HG02981 (cell line): ENCODE measurements around the gene PTCD1.

Experiments used
- ATAC-seq: cut with Tn5 transposase; IDR thresholded peaks from one replicate; pipeline ENCODE4 v1.9.1; 2021; ENCODE audit warnings: mild to moderate bottlenecking, moderate library complexity; ENCODE audit not compliant: unreplicated experiment

The PTCD1 gene

DNA sequence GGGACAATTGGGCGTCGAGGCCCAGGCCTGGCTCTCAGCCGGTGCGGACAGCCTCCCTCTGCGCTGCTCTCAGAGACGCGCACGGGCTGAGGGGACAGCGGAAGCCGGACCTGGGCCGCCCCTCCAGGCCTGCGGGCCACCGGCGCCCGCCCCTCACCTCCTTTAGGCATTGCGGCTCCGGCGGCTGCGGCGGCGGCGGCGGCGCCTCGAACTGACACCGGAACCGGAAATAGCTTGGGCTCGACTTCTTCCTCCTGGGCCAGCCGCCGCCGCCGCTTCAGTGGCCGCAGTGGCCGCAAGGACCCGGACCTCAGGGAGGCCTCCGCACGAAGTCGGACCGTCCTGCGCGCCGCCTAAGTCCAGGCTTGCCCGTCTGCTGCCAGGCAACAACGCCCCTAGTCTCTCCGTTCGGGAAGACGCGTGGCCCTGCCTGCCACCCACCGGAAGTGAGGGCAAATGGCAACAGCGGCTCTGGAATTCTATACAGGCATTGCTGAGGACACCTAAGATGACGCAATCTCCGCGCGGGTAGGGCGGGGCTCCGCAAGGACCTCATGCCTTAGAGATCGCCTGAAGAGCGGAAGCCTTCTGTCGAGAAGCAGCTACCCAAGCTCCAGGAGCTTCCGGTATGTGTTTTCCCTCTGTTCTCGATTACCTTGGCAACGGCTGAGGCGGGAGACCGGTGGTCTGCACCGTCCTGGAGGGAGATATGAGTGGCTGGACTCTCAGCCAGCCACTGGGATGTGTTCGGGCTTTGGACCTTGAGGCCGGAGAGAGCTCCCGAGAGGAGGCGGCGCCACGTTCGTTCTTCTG is 30.0 kb downstream of the PTCD1 start, which contains the start of the genes BUD31 and PDAP1:
Gene BUD31 (plus strand): TSS at position 591 of the 813 bp plus-strand sequence. CDS start 2,124 bp downstream, outside the sequence.
Gene PDAP1 (minus strand): TSS at position 219 of the 813 bp plus-strand sequence. CDS start 49 bp downstream, at position 170.
- ATAC-seq, result peak; percentile 67

- no peak for ATAC-seq
Observed at GRCh38 chr7:99407872-99408378, 30.7 kb downstream of the PTCD1 start.

GRCh38 chr7:99406557-99406956 is 32.0 kb downstream of the PTCD1 start:
- no peak for ATAC-seq

DNA sequence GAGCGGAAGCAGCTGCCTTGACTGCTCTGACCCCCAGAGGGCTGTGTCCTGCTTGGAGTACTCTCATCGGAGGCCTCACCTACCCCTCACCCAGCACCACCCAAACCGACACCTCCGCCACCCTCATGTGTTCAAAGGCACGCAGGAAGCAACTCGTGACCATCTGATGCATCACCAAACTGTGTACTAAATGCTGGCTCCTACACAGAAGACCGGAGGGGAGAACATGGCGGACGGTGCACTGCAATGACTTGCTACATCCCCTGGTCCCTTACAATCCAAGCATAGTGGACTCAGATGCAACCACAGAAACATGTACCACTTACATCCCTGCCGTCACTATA is 33.6 kb downstream of the PTCD1 start:
- ATAC-seq, result no peak

- ATAC-seq, result no peak
Observed at GRCh38 chr7:99404235-99404976, 34.2 kb downstream of the PTCD1 start.

- no peak for ATAC-seq
Observed at GRCh38 chr7:99403764-99404163, 34.8 kb downstream of the PTCD1 start.

GRCh38 chr7:99402854-99403253 is 35.7 kb downstream of the PTCD1 start:
- ATAC-seq, result no peak

DNA sequence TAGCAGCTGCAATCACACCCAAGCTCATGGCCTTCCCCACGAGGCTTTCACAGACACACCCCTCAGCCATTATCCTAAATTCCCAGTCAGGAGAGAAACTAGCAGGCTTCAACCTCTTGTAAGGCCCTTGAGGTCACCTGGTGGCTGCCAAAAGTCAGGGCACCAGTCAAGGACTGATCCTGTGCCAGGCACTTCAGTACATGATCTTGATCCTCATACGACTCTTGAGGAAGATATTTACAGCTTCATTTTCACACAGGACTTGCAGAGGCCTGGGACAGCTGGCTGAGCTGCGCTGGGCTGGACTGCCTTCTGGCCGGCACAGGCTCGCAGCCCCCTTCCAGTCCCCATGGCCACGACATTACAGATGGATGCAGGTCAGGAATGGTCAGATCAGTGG is 39.0 kb downstream of the PTCD1 start:
- ATAC-seq, result no peak

GRCh38 chr7:99398891-99399445 is 39.6 kb downstream of the PTCD1 start:
- no peak for ATAC-seq

GRCh38 chr7:99397297-99397983 is 41.2 kb downstream of the PTCD1 start:
- ATAC-seq, result no peak

GRCh38 chr7:99396418-99397296 is 41.9 kb downstream of the PTCD1 start:
- no peak for ATAC-seq

DNA sequence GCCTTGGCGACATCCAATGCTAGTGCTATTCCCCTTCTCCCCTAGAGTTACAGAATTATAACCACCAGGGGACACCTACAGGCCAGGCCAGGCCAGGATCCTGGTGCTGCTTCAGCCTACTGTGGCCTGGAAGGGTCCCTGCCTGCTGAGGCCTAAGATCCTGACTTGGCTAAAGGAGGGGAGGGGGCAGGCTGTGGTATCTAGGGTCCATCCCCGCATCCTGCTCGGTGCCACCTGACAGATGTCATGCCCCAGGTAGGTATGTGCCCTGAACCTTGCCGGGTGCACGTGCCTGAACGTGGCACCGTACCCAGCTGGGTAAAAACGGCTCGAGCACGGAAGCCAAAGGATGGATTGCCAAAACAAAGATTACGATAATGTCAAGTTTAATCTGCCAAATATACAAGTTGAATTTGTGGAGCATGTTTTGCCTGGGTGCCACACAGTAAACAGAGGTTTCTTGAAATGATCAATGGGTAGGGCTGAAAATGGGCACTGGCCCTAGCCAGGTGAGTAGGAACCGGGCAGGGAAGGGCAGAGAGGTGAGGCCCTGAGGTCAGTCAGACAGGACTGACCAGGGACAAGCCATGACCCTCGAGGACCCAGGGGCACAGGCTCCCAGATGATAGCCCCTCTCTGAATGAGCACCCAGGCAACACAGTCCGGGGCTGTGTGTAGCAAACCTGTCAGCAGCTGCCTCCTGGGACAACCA is 42.8 kb downstream of the PTCD1 start:
- no peak for ATAC-seq

- no peak for ATAC-seq
Observed at GRCh38 chr7:99394188-99394502, 44.5 kb downstream of the PTCD1 start.

GRCh38 chr7:99393355-99394187 is 45.0 kb downstream of the PTCD1 start:
- peak; percentile 10 for ATAC-seq

DNA sequence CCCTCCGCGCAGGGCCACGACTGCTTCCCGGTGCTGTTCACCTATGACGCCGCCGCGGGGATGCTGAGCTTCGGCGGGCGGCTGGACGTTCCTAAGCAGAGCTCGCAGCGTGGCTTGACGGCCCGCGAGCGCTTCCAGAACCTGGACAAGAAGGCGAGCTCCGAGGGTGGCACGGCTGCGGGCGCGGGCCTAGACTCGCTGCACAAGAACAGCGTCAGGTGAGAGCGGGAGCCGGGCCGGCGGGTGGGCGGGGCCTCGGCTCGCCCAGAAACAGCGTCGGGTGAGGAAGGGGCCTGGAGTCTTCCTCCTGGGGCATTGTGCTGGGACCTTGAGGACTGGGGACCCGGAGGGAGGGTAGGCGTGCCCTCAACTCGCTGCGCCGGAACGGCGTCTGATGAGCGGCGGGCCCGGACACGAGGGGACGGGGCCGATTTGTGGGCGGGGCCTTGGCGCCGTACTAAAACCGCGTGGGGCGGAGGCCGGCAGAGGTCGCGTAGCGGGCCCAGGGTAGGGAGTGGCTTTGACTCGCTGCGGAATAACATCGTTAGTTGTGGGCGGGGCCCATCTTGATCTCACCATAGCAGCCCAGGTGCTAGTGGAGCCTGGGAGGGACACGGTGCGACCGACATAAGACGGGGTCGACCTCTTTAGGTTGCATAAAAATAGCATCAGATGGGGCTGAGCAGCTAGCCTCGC is 45.8 kb downstream of the PTCD1 start:
- ATAC-seq, result peak; percentile 67

GRCh38 chr7:99392046-99392445 is 46.6 kb downstream of the PTCD1 start:
- ATAC-seq, result no peak

DNA sequence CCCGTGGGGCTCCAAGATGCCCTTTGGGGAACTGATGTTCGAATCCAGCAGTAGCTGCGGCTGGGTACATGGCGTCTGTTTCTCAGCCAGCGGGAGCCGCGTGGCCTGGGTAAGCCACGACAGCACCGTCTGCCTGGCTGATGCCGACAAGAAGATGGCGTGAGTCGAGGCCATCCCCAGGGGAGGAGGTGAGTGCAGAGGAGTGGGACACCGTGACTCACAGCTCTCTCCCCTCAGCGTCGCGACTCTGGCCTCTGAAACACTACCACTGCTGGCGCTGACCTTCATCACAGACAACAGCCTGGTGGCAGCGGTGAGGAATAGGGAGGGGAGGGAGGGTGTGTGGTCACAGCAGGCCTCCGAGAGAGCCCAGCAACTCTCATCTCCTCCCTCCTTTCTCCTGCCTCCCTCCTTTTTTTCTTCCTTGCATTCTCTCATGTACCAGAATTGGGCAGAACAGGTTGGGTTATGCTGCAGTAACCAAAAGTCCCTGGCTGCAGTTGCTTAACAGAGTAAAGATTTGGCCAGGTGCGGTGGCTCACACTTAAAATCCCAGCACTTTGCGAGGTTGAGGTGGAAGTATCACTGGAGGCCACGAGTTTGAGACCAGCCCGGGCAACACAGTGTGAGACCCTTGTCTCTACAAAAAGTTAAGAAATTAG is 47.5 kb downstream of the PTCD1 start:
- ATAC-seq, result no peak

- no peak for ATAC-seq
Observed at GRCh38 chr7:99389772-99390171, 48.8 kb downstream of the PTCD1 start.
